A549 (cell line): ENCODE measurements around the gene REXO2.

Experiments
- CHD4 ChIP-seq: fragments of 200-600 bp; sonication (generic); IDR thresholded peaks from 2 replicates; pipeline ENCODE4 v1.6.1; 2016; ENCODE audit warnings: antibody characterized with exemption, mild to moderate bottlenecking, borderline replicate concordance
- EHMT2 ChIP-seq: fragments of 200-600 bp; sonication (generic); IDR thresholded peaks from 2 replicates; pipeline ENCODE4 v1.6.1; 2016; ENCODE audit warnings: antibody characterized with exemption, low read depth, mild to moderate bottlenecking, moderate library complexity
- EP300 ChIP-seq, 2 experiments: fragments of >200 bp; sonication (Bioruptor Twin); formaldehyde crosslinking; IDR thresholded peaks; 2 replicates in 1 of 2; 3 replicates in 1 of 2; pipeline ENCODE4 v1.6.1; 2016 to 2017
- JUN ChIP-seq, 2 experiments: fragments of >200 bp; sonication (Bioruptor Twin); formaldehyde crosslinking; IDR thresholded peaks; 2 replicates in 1 of 2; 3 replicates in 1 of 2; pipeline ENCODE4 v1.6.1; 2016 to 2017
- MYC ChIP-seq: IDR thresholded peaks from 2 replicates; pipeline ENCODE4 v1.6.1; 2012; ENCODE audit warnings: mild to moderate bottlenecking, inconsistent platforms, low read length, improper control_type of control experiment, borderline replicate concordance
- PHF8 ChIP-seq: fragments of 200-600 bp; sonication (generic); IDR thresholded peaks from 2 replicates; pipeline ENCODE4 v1.6.1; 2016; ENCODE audit warnings: low read depth, mild to moderate bottlenecking, antibody characterized with exemption, moderate library complexity, borderline replicate concordance
- POLR2A ChIP-seq: IDR thresholded peaks from 2 replicates; pipeline ENCODE4 v1.6.1; 2012; ENCODE audit warnings: mild to moderate bottlenecking, low read length
- POLR2AphosphoS2 ChIP-seq: conservative IDR thresholded peaks from 2 replicates; pipeline ENCODE4 v1.6.1; 2012; ENCODE audit warnings: low read length, improper control_type of control experiment, inconsistent platforms
- RAD21 ChIP-seq, 2 experiments: fragments of >200 bp in 1 of 2; sonication (Bioruptor Twin) in 1 of 2; formaldehyde crosslinking in 1 of 2; IDR thresholded peaks in 1 of 2; conservative IDR thresholded peaks in 1 of 2; 2 replicates in 1 of 2; 3 replicates in 1 of 2; pipeline ENCODE4 v1.6.1; 2012 to 2018; ENCODE audit warnings: inconsistent platforms in 1 of 2
- RNF2 ChIP-seq: fragments of 200-600 bp; sonication (generic); IDR thresholded peaks from 2 replicates; pipeline ENCODE4 v1.6.1; 2016; ENCODE audit warnings: low read depth, mild to moderate bottlenecking, antibody characterized with exemption, moderate library complexity, borderline replicate concordance
- SREBF2 ChIP-seq: fragments of 450-650 bp; IDR thresholded peaks from 2 replicates; pipeline ENCODE4 v1.6.1; 2014; ENCODE audit warnings: mild to moderate bottlenecking, moderate library complexity
- TF ChIP-seq, protein P1 (sequence below): fragments of 200-600 bp; sonication (generic); IDR thresholded peaks from 2 replicates; pipeline ENCODE4 v1.6.1; 2016; ENCODE audit warnings: antibody characterized with exemption, mild to moderate bottlenecking, moderate library complexity
- TF ChIP-seq, protein P2 (sequence below): fragments of >200 bp; sonication (Bioruptor Twin); formaldehyde crosslinking; IDR thresholded peaks from 3 replicates; pipeline ENCODE4 v1.5.1; 2016

DNA sequence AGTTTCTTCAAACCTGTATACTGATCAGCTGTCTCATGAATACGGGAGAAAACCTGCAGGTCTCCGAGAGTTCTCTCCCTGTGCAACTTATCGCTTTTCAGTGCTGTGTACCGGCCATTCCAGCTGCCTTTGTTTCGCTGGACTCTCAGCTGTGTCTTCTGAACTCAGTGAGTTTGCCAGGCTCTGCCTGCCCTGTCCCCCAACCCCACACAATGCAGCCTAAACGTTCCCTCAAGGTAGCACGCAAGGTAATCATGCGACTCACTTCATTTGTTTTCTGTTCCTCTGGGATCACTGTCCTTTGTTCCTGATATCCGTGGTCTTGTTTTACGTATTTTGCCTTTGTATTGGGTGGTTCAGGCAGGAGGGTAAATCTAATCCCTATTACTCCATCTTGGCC is 25.3 kb upstream of the REXO2 start:
- TF ChIP-seq, protein P1, sequence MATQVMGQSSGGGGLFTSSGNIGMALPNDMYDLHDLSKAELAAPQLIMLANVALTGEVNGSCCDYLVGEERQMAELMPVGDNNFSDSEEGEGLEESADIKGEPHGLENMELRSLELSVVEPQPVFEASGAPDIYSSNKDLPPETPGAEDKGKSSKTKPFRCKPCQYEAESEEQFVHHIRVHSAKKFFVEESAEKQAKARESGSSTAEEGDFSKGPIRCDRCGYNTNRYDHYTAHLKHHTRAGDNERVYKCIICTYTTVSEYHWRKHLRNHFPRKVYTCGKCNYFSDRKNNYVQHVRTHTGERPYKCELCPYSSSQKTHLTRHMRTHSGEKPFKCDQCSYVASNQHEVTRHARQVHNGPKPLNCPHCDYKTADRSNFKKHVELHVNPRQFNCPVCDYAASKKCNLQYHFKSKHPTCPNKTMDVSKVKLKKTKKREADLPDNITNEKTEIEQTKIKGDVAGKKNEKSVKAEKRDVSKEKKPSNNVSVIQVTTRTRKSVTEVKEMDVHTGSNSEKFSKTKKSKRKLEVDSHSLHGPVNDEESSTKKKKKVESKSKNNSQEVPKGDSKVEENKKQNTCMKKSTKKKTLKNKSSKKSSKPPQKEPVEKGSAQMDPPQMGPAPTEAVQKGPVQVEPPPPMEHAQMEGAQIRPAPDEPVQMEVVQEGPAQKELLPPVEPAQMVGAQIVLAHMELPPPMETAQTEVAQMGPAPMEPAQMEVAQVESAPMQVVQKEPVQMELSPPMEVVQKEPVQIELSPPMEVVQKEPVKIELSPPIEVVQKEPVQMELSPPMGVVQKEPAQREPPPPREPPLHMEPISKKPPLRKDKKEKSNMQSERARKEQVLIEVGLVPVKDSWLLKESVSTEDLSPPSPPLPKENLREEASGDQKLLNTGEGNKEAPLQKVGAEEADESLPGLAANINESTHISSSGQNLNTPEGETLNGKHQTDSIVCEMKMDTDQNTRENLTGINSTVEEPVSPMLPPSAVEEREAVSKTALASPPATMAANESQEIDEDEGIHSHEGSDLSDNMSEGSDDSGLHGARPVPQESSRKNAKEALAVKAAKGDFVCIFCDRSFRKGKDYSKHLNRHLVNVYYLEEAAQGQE, result no peak
- TF ChIP-seq, protein P2, sequence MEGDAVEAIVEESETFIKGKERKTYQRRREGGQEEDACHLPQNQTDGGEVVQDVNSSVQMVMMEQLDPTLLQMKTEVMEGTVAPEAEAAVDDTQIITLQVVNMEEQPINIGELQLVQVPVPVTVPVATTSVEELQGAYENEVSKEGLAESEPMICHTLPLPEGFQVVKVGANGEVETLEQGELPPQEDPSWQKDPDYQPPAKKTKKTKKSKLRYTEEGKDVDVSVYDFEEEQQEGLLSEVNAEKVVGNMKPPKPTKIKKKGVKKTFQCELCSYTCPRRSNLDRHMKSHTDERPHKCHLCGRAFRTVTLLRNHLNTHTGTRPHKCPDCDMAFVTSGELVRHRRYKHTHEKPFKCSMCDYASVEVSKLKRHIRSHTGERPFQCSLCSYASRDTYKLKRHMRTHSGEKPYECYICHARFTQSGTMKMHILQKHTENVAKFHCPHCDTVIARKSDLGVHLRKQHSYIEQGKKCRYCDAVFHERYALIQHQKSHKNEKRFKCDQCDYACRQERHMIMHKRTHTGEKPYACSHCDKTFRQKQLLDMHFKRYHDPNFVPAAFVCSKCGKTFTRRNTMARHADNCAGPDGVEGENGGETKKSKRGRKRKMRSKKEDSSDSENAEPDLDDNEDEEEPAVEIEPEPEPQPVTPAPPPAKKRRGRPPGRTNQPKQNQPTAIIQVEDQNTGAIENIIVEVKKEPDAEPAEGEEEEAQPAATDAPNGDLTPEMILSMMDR, result no peak
- TF ChIP-seq CHD4 (no peak), RNF2 (no peak), EHMT2 (no peak), JUN (IDR thresholded peaks at IDR 0.05) (no peak), RAD21 (conservative IDR thresholded peaks at IDR 0.05 in 1 of 2, IDR thresholded peaks at IDR 0.05 in 1 of 2) (no peak), MYC (no peak), PHF8 (no peak), EP300 (IDR thresholded peaks at IDR 0.05) (no peak), POLR2A (no peak), SREBF2 (no peak), POLR2AphosphoS2 (no peak)
